Measurements from ENCODE around the gene BTG3. TPM values are rescaled to one million over a fixed set of nuclear protein-coding genes. Genes with fewer than 3 reads are reported as not detected.

BTG3 gene, protein sequence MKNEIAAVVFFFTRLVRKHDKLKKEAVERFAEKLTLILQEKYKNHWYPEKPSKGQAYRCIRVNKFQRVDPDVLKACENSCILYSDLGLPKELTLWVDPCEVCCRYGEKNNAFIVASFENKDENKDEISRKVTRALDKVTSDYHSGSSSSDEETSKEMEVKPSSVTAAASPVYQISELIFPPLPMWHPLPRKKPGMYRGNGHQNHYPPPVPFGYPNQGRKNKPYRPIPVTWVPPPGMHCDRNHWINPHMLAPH
- 10 to 100 TPM; 50.4 to 51.9 TPM for total RNA-seq

- Mint-ChIP-seq H3K36me3 (ENCODE audit: low read depth) (peaks cover 29% of the 10 kb centered on the region), H3K27me3 (ENCODE audit: low read depth) (no peaks in the 10 kb centered on the region), H3K9me3 (no peaks in the 10 kb centered on the region), H3K4me1 (ENCODE audit: low read depth) (peaks cover 32% of the 10 kb centered on the region), H3K27ac (peak within 1 kb of the TSS; percentile 91), H3K4me3 (peak within 1 kb of the TSS; percentile 83)
- DNase-seq: peak; percentile 76
- intact Hi-C loops (cut with micrococcal nuclease): loop anchor here (1.0 to 5.0 kb wide), 2 partner anchors 207 to 1415 kb away; partner anchors contain the start of gene C21orf91
- CTCF ChIA-PET: interaction anchor here (0.5 to 1.4 kb wide), 4 partner anchors 31 to 312 kb away, joined by 3 to 6 read pairs (median 4); no protein-coding TSS in a partner anchor
These were observed at the start of gene BTG3 for GRCh38 chr21:17612565-17613241. Gene BTG3 (minus strand): TSS chr21:17612901. CDS start chr21:17609144, 3,757 bp downstream.

DNA sequence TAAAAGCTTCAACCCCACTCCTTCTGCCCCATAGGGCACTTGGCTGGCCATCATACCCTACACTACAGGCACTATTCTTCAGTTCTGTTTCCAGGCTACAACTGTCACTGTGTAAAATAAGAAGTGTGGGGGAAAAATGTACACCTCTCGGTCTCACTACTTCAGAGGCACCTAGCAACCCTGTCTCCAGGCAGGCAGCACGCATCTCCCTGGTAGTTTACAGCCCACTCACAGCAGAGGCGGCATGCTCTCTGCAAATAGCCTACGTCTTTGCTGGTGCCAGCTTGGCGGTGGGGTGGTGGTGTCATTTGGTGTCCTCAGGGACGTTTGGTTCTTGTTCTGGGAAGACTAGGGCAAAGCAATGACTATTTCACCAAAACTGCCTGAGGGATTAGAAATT is 48.2 kb upstream of the BTG3 start:
- Mint-ChIP-seq H3K9me3 (no peaks in the 10 kb centered on the region), H3K4me1 (ENCODE audit: low read depth) (peaks cover 3% of the 10 kb centered on the region), H3K4me3 (no peak overlapping the region), H3K27me3 (ENCODE audit: low read depth) (peaks cover 8% of the 10 kb centered on the region), H3K27ac (no peak overlapping the region), H3K36me3 (ENCODE audit: low read depth) (no peaks in the 10 kb centered on the region)
- CTCF ChIA-PET: no interaction called here
- intact Hi-C loops (cut with micrococcal nuclease): no loop called here
- no peak for DNase-seq

- Mint-ChIP-seq H3K36me3 (ENCODE audit: low read depth) (no peaks in the 10 kb centered on the region), H3K9me3 (no peaks in the 10 kb centered on the region), H3K4me3 (no peak overlapping the region), H3K27ac (no peak overlapping the region), H3K4me1 (ENCODE audit: low read depth) (peaks cover under 1% of the 10 kb centered on the region), H3K27me3 (ENCODE audit: low read depth) (peaks cover 10% of the 10 kb centered on the region)
- intact Hi-C loops (cut with micrococcal nuclease): no loop called here
- DNase-seq: no peak
- CTCF ChIA-PET: no interaction called here
These were observed 47.8 kb upstream of the BTG3 start for GRCh38 chr21:17660452-17660851.

DNA sequence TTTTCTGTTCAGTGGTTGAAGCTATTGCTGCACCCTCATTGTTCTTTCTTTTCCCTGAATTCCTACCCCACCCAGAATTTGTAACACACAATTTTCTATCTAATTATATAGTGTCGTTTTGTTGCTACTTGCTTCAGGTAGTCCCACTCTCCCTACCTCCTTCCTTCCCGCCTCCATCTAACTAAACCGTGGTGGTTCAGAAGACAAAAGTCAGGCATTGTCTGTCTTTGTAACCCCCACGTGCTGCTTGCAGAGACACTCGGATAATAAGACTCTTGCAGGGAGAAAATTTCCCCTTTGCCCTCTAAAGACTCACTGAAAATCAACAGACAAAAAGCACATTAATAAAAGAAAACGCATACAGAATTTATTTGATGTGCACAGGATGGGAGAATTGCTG is 46.2 kb upstream of the BTG3 start:
- H3K36me3 Mint-ChIP-seq (ENCODE audit: low read depth): no peaks in the 10 kb centered on the region
- H3K4me3 Mint-ChIP-seq: no peak overlapping the region
- H3K27ac Mint-ChIP-seq: no peak overlapping the region
- intact Hi-C loops (cut with micrococcal nuclease): no loop called here
- DNase-seq: no peak
- no peaks in the 10 kb centered on the region for H3K9me3 Mint-ChIP-seq
- no peaks in the 10 kb centered on the region for H3K4me1 Mint-ChIP-seq (ENCODE audit: low read depth)
- peaks cover 15% of the 10 kb centered on the region for H3K27me3 Mint-ChIP-seq (ENCODE audit: low read depth)
- CTCF ChIA-PET: interaction anchor here (0.6 kb wide), 1 partner anchor 9 kb away, joined by 3 read pairs; no protein-coding TSS in a partner anchor

- Mint-ChIP-seq H3K4me1 (ENCODE audit: low read depth) (no peaks in the 10 kb centered on the region), H3K27me3 (ENCODE audit: low read depth) (peaks cover 17% of the 10 kb centered on the region), H3K27ac (no peak overlapping the region), H3K36me3 (ENCODE audit: low read depth) (no peaks in the 10 kb centered on the region), H3K9me3 (peaks cover 2% of the 10 kb centered on the region), H3K4me3 (no peak overlapping the region)
- CTCF ChIA-PET: interaction anchor here (0.6 to 1.9 kb wide), 2 partner anchors 252 to 273 kb away, joined by 3 to 6 read pairs; no protein-coding TSS in a partner anchor
- DNase-seq: no peak
- intact Hi-C loops (cut with micrococcal nuclease): no loop called here
These were observed 38.8 kb upstream of the BTG3 start for GRCh38 chr21:17651526-17651925.

- CTCF ChIA-PET: no interaction called here
- no peaks in the 10 kb centered on the region for H3K36me3 Mint-ChIP-seq (ENCODE audit: low read depth)
- no peak overlapping the region for H3K27ac Mint-ChIP-seq
- intact Hi-C loops (cut with micrococcal nuclease): no loop called here
- peaks cover 13% of the 10 kb centered on the region for H3K27me3 Mint-ChIP-seq (ENCODE audit: low read depth)
- peaks cover 2% of the 10 kb centered on the region for H3K9me3 Mint-ChIP-seq
- no peak overlapping the region for H3K4me3 Mint-ChIP-seq
- no peak for DNase-seq
- peaks cover 2% of the 10 kb centered on the region for H3K4me1 Mint-ChIP-seq (ENCODE audit: low read depth)
These were observed 37.6 kb upstream of the BTG3 start for GRCh38 chr21:17650292-17650691.

- peaks cover 2% of the 10 kb centered on the region for H3K9me3 Mint-ChIP-seq
- H3K27ac Mint-ChIP-seq: no peak overlapping the region
- CTCF ChIA-PET: no interaction called here
- no peak overlapping the region for H3K4me3 Mint-ChIP-seq
- DNase-seq: no peak
- no peaks in the 10 kb centered on the region for H3K36me3 Mint-ChIP-seq (ENCODE audit: low read depth)
- peaks cover 7% of the 10 kb centered on the region for H3K4me1 Mint-ChIP-seq (ENCODE audit: low read depth)
- H3K27me3 Mint-ChIP-seq (ENCODE audit: low read depth): peaks cover 5% of the 10 kb centered on the region
- intact Hi-C loops (cut with micrococcal nuclease): no loop called here
These were observed 34.1 kb upstream of the BTG3 start for GRCh38 chr21:17646790-17647189.

GRCh38 chr21:17644186-17644585 is 31.5 kb upstream of the BTG3 start:
- peaks cover 7% of the 10 kb centered on the region for H3K9me3 Mint-ChIP-seq
- peaks cover 3% of the 10 kb centered on the region for H3K36me3 Mint-ChIP-seq (ENCODE audit: low read depth)
- CTCF ChIA-PET: no interaction called here
- H3K27ac Mint-ChIP-seq: no peak overlapping the region
- H3K4me1 Mint-ChIP-seq (ENCODE audit: low read depth): peaks cover 7% of the 10 kb centered on the region
- DNase-seq: no peak
- no peaks in the 10 kb centered on the region for H3K27me3 Mint-ChIP-seq (ENCODE audit: low read depth)
- intact Hi-C loops (cut with micrococcal nuclease): no loop called here
- no peak overlapping the region for H3K4me3 Mint-ChIP-seq

- Mint-ChIP-seq H3K4me1 (ENCODE audit: low read depth) (peaks cover 7% of the 10 kb centered on the region), H3K4me3 (no peak overlapping the region), H3K9me3 (peaks cover 5% of the 10 kb centered on the region), H3K27me3 (ENCODE audit: low read depth) (no peaks in the 10 kb centered on the region), H3K27ac (no peak overlapping the region), H3K36me3 (ENCODE audit: low read depth) (peaks cover 3% of the 10 kb centered on the region)
- intact Hi-C loops (cut with micrococcal nuclease): no loop called here
- CTCF ChIA-PET: no interaction called here
- DNase-seq: no peak
These were observed 28.1 kb upstream of the BTG3 start for GRCh38 chr21:17640821-17641220.

GRCh38 chr21:17636711-17637110 is 24.0 kb upstream of the BTG3 start:
- H3K27ac Mint-ChIP-seq: no peak overlapping the region
- CTCF ChIA-PET: no interaction called here
- peaks cover 5% of the 10 kb centered on the region for H3K9me3 Mint-ChIP-seq
- intact Hi-C loops (cut with micrococcal nuclease): no loop called here
- no peaks in the 10 kb centered on the region for H3K27me3 Mint-ChIP-seq (ENCODE audit: low read depth)
- H3K4me1 Mint-ChIP-seq (ENCODE audit: low read depth): no peaks in the 10 kb centered on the region
- H3K4me3 Mint-ChIP-seq: no peak overlapping the region
- H3K36me3 Mint-ChIP-seq (ENCODE audit: low read depth): peaks cover 3% of the 10 kb centered on the region
- DNase-seq: no peak

- DNase-seq: no peak
- CTCF ChIA-PET: interaction anchor here (1.0 kb wide), 1 partner anchor 244 kb away, joined by 3 read pairs; no protein-coding TSS in a partner anchor
- Mint-ChIP-seq H3K36me3 (ENCODE audit: low read depth) (no peaks in the 10 kb centered on the region), H3K4me1 (ENCODE audit: low read depth) (no peaks in the 10 kb centered on the region), H3K9me3 (no peaks in the 10 kb centered on the region), H3K27ac (no peak overlapping the region), H3K27me3 (ENCODE audit: low read depth) (no peaks in the 10 kb centered on the region), H3K4me3 (no peak overlapping the region)
- intact Hi-C loops (cut with micrococcal nuclease): no loop called here
These were observed 18.5 kb upstream of the BTG3 start for GRCh38 chr21:17631195-17631594.

DNA sequence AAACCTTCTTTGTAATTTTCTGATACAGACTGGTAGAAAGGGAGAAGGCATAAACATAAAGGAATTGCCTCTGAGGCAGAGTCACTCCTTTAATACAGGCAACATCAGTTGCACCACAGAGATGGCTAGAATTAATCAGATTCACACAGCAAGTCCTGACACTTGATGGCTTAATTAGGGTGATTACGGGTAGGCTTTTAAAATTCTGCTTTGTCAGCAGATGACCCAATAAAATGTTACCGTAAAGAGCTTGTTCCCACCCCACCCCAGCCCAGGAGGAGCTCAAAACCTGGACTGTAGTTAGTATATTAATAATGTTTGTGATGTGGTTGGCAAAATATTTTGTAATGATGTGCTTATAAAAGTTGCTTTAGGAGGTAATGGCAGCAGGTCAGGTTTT is 9.3 kb upstream of the BTG3 start:
- Mint-ChIP-seq H3K9me3 (no peaks in the 10 kb centered on the region), H3K4me1 (ENCODE audit: low read depth) (peaks cover under 1% of the 10 kb centered on the region), H3K4me3 (no peak overlapping the region), H3K36me3 (ENCODE audit: low read depth) (no peaks in the 10 kb centered on the region), H3K27ac (no peak overlapping the region), H3K27me3 (ENCODE audit: low read depth) (peaks cover 5% of the 10 kb centered on the region)
- intact Hi-C loops (cut with micrococcal nuclease): no loop called here
- CTCF ChIA-PET: interaction anchor here (0.5 to 0.6 kb wide), 2 partner anchors 32 to 279 kb away, joined by 3 read pairs; no protein-coding TSS in a partner anchor
- DNase-seq: no peak

GRCh38 chr21:17616831-17617230 is 4.1 kb upstream of the BTG3 start:
- no peaks in the 10 kb centered on the region for H3K9me3 Mint-ChIP-seq
- no peaks in the 10 kb centered on the region for H3K36me3 Mint-ChIP-seq (ENCODE audit: low read depth)
- CTCF ChIA-PET: no interaction called here
- H3K27me3 Mint-ChIP-seq (ENCODE audit: low read depth): no peaks in the 10 kb centered on the region
- peaks cover 4% of the 10 kb centered on the region for H3K4me1 Mint-ChIP-seq (ENCODE audit: low read depth)
- intact Hi-C loops (cut with micrococcal nuclease): no loop called here
- no peak overlapping the region for H3K27ac Mint-ChIP-seq
- DNase-seq: no peak
- no peak overlapping the region for H3K4me3 Mint-ChIP-seq

All from activated naive CD4-positive, alpha-beta T cell treated with anti-CD3 and anti-CD28 coated beads for 36 hours (primary cell).